ENCODE measurements around the gene CYB561D1. TPM values are rescaled to one million over a fixed set of nuclear protein-coding genes. Genes with fewer than 3 reads are reported as not detected.
A peak's percentile ranks its signal among the peaks of the same experiment; 100 is the strongest.

Gene CYB561D1
- total RNA-seq, 1 donor from 2014 or later: 5.0 TPM

GRCh38 chr1:109503935-109504334 lies 10.0 kb downstream of the CYB561D1 start:
- TF ChIP-seq CTCF (IDR thresholded peaks at IDR 0.05; ENCODE audit: insufficient read depth, low read length, severe bottlenecking): no peak
- Histone ChIP-seq H3K27me3 (ENCODE audit: control insufficient read depth, insufficient read depth, low read length) (peaks cover 3% of the 10 kb centered on the region), H3K36me3 (ENCODE audit: control insufficient read depth, insufficient read depth, low read length) (peaks cover 1% of the 10 kb centered on the region), H3K4me3 (ENCODE audit: low read depth, low read length) (no peak overlapping the region)
- DNase-seq (ENCODE audit: low read depth) (no peak), FAIRE-seq (no peak)

- Histone ChIP-seq H3K4me3 (ENCODE audit: low read depth, low read length) (no peak overlapping the region), H3K27me3 (ENCODE audit: control insufficient read depth, insufficient read depth, low read length) (peaks cover 3% of the 10 kb centered on the region), H3K36me3 (ENCODE audit: control insufficient read depth, insufficient read depth, low read length) (peaks cover 1% of the 10 kb centered on the region)
- DNase-seq (ENCODE audit: low read depth) (no peak), FAIRE-seq (no peak)
- no peak for TF ChIP-seq CTCF (IDR thresholded peaks at IDR 0.05; ENCODE audit: insufficient read depth, low read length, severe bottlenecking)
Measured at GRCh38 chr1:109504974-109505373, 11.1 kb downstream of the CYB561D1 start.

GRCh38 chr1:109508001-109508872 lies 14.3 kb downstream of the CYB561D1 start:
- FAIRE-seq (no peak), DNase-seq (ENCODE audit: low read depth) (no peak)
- Histone ChIP-seq H3K27me3 (ENCODE audit: control insufficient read depth, insufficient read depth, low read length) (peaks cover 4% of the 10 kb centered on the region), H3K4me3 (ENCODE audit: low read depth, low read length) (no peak overlapping the region), H3K36me3 (ENCODE audit: control insufficient read depth, insufficient read depth, low read length) (no peaks in the 10 kb centered on the region)
- no peak for TF ChIP-seq CTCF (IDR thresholded peaks at IDR 0.05; ENCODE audit: insufficient read depth, low read length, severe bottlenecking)

GRCh38 chr1:109508873-109509175 lies 14.9 kb downstream of the CYB561D1 start:
- TF ChIP-seq CTCF (IDR thresholded peaks at IDR 0.05; ENCODE audit: insufficient read depth, low read length, severe bottlenecking): no peak
- FAIRE-seq (no peak), DNase-seq (ENCODE audit: low read depth) (no peak)
- Histone ChIP-seq H3K27me3 (ENCODE audit: control insufficient read depth, insufficient read depth, low read length) (peaks cover 4% of the 10 kb centered on the region), H3K4me3 (ENCODE audit: low read depth, low read length) (peak overlapping the region; percentile 41), H3K36me3 (ENCODE audit: control insufficient read depth, insufficient read depth, low read length) (no peaks in the 10 kb centered on the region)

GRCh38 chr1:109509176-109510134 lies 15.6 kb downstream of the CYB561D1 start, which contains the start of gene AMIGO1:
Gene AMIGO1 (minus strand): TSS chr1:109509727. CDS start chr1:109508912, 815 bp downstream.
- H3K36me3 ChIP-seq (ENCODE audit: control insufficient read depth, insufficient read depth, low read length): no peaks in the 10 kb centered on the region
- peaks cover 4% of the 10 kb centered on the region for H3K27me3 ChIP-seq (ENCODE audit: control insufficient read depth, insufficient read depth, low read length)
- TF ChIP-seq CTCF (IDR thresholded peaks at IDR 0.05; ENCODE audit: insufficient read depth, low read length, severe bottlenecking): no peak
- peak within 1 kb of the TSS; percentile 41 for H3K4me3 ChIP-seq (ENCODE audit: low read depth, low read length)
- DNase-seq (ENCODE audit: low read depth) (no peak), FAIRE-seq (no peak)

Measured in bronchial epithelial cell (primary cell).